Stimulated activated CD8-positive, alpha-beta memory T cell treated with anti-CD3 and anti-CD28 coated beads, Interleukin-15, amount 100 ng/mL, for 48 hours (primary cell): ENCODE results near the gene ULK3.

Experiments
- DNase-seq, 2 donors: peaks; one replicate each; pipeline ENCODE4 v3.0.0-alpha.2; 2020; ENCODE audit warnings: low read depth in 2 of 2

The ULK3 gene

DNA sequence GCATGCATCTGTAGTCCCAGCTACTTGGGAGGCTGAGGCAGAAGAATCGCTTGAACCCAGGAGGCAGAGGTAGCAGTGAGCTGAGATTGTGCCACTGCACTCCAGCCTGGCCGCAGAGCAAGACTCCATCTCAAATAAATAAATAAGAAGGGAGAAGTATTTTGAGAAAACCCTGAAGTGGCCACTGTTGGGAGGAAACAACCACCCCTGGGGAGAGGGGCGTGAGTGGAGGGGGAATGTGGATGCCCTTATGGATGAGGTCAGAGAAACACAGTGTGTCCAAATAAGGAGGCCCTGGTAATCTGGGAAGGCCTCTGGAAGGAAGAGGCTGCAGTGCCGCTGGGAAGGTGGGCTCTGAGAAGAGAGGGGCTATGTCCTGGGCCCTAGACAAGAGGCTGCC is 20.7 kb downstream of the ULK3 start:
- no peak for DNase-seq

DNA sequence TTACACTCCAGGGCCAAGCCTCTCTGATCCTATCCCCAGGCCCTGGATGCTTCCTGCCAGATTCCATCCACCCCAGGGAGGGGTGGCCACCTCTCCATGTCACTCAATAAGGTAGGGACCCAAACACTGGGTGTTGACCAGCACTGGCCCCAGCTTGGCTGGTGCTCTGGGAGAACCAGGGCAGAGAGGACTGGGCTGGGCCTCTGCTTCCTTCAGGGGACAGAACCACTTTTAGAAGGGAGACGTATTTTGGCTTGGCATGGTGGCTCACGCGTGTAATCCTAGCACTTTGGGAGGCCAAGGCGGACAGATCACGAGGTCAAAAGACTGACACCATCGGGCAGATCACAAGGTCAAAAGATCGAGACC is 21.2 kb downstream of the ULK3 start:
- no peak for DNase-seq

DNA sequence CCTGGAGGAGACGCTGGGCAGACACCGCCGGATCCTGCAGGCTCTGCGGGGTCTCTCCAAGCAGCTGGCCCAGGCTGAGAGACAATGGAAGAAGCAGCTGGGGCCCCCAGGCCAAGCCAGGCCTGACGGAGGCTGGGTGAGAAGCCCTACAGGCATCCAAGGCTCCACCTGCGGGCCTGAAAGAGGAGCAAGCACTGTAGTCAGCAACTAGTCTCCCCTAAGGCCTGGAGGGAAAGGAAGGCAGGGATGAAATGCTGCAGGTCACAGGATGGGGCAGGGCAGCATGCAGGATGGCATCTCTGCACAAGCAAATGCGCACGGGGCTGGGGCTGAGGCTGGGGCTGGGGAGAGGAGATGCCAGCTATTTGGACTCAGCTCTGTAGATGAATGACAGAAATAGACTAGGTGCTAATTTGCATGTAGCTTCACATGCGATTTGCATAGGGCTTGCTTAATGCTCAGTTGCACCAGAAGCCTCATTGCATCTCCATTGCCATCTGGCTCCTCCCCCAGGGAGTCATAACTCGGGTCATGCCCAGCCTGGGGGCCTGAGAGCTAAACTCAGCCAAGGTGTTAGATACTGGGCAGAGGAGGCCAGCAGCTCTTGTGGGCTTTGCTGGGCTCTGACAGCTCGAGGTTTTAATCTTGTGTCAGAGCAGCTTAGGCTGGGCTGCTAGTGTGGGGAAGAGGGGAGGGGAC is 21.7 kb downstream of the ULK3 start:
- no peak for DNase-seq

DNA sequence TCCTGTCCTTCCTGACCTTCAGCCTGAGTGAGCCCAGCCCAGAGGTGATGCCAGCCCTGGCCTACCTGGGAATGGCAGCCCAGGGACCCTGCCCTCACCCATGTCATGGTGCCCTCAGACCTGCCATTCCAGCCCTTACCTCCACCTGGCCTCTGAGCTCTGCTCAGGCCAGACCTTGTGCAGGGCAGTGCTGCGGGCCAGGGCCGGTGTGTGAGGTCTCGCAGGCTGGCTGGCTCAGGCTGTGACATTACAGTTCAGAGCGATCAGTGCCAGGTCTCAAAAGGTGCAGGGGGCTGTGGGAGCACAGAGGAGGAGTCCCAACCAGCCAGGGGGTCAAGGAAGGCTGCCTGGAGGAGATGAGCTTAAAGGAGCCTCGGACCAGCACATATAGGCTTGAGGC is 22.9 kb downstream of the ULK3 start:
- DNase-seq: no peak

DNA sequence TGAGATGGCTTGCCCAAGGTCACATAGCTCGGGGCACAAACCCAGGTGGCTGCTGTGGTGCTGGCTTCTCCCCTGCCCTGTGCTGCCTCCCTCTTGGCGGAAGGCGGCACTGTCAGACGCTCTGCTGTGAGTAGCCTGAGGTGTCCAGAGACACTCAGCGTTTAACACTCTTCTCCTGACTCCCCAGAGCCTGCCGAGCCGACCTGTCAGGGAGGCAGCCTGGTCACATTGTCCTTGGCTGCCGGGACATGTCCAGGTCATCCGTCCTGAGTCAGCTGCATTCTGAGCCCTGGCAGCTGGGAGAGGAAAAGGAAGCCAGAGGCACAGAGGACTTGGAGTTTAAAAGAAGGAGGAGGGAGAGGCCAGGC is 25.6 kb downstream of the ULK3 start:
- no peak for DNase-seq

DNA sequence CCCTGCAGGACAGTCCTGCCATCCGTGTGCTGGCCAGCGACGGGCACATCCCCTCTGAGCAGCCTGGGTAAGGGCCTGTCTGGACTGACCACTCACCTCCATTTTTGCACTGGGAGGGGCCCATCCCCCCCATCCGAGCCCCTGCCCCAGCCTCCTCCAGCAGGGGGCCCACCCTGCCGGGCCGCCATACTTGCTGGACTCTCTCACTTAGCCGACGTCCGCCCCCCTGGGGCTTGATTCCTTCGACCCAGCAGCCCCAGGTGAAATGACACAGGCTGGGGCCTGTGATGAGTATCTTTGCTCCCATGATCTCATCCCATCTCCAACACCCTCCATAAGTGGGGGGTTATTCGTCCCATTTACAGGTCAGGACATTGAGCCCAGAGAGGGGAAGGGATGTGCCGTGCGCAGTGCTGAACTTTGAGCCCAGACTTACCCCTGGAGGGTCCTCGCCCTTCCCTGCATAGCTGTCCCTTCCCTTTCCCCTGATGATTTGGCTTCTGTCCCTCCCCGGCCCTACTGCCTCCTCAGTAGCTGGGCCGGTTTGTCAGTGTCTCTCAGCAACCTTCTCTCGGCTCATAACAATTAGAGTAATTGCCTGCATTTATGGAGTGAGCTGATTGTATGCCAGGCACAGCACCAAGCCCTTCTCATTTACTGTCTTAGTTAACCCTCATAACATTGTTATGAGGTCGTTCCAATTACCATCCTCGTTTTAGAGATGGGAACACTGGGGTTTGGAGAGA is 26.2 kb downstream of the ULK3 start:
- DNase-seq: no peak

DNA sequence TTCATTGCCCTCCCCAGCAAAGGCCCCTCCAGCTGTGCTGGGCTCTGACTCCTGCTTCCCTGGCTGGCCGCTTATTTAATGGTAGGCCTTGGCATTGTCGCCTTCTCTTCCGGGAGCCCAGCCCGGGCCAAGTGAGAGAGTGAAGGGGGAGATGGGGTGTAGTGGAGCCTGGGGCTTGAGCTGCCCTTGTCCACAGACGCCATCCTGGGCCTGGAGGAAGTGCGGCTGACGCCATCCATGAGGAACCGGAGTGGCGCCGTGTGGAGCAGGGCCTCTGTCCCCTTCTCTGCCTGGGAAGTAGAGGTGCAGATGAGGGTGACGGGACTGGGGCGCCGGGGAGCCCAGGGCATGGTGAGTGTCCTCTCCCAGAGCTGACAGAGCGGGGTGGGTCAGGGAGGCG is 27.0 kb downstream of the ULK3 start:
- DNase-seq: no peak

DNA sequence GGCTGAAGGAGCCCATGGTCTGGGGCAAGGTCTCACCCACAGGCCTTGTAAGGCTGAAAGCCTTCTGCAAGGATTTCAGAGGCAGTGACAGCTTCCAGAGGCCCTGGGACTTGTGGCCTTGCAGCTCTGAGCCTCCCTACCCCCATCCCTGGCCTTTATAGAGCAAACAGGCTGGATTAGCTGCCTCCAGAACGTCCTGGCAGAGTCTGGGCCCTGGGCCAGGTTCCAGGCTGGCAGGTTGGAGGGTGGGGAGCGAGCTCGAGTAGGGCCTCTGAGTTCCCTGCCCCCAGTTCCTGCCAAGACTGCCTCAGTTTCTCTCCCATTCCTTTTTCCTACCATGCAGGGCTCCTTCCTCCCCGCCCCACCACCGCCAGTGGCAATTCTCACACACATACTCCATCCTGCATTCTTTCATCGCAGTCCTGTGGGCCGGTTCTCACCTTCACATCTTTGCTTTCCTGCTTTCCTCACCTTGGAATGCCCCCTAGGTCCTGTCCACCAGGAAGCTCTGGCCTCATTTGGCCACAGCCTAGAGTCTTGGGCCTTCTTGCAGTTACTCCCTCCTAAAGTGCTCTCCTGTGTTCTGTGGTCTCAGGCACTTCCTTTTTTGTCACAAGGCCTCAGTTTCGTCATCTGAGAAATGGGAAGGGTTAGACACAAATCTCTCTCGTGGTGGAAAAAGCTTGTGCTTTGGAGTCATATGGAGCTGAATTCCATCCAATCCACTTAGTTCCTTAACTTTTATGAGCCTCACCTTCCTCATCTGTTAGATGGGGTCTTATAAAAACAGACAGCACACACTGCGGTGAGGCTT is 27.6 kb downstream of the ULK3 start:
- no peak for DNase-seq

DNA sequence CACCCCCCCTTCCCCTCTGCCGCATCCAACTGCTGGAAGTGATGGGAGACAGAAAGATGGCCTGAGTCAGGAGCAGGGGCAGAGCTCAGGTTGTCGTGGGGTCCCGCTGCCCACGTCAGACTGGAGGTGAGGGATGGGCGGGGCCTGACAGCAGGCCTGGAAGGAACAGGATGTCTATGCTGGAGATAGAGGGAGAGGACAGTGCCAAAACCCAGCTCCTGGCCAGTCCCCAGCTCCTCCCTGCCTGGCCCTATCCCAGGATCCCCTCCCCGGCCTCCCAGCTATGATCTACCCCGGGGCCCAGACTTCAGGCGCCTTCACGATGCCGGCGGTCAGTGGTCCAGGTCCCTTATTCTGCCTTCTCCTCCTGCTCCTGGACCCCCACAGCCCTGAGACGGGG is 30.4 kb downstream of the ULK3 start, which contains the start of gene LMAN1L:
LMAN1L (plus strand) TSS at position 303 of the 400 bp plus-strand sequence; CDS start at position 323, 20 bp downstream.
- no peak for DNase-seq

DNA sequence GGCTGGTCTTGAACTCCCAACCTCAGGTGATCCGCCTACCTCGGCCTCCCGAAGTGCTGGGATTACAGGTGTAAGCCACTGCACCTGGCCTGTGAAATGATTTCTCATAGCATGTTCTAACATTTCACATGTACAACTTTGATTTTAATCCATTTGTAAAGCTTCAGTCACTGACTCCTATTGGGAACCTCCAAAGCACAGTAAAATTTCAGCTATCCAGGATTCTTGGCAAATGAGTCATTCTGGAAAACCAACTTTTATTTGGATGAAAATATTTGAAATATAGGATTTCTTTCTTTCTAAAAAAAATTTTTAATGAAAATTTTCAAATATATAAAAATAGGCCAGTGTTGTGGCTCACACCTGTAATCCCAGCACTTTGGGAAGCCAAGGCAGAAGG is 33.0 kb downstream of the ULK3 start:
- no peak for DNase-seq

DNA sequence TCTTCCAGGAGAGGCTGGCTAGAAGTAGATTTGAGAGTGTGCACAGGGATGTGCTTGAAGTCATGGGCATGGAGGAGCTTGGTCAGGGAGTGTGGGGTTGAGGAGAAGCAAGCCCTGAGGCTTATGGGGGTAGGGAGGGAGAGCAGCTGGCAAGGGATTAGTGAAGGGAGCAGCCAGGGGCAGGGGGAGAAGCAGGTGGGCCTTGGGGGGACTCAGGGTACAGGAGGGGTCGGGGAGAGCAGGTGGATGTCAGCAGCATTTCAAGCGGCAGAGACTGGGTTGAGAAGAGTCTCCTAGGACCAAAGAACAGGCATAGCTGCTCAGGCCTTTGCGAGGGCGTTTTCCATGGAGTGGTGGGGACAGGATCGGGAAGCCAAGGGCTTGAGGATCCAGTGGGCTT is 33.7 kb downstream of the ULK3 start:
- DNase-seq: no peak

DNA sequence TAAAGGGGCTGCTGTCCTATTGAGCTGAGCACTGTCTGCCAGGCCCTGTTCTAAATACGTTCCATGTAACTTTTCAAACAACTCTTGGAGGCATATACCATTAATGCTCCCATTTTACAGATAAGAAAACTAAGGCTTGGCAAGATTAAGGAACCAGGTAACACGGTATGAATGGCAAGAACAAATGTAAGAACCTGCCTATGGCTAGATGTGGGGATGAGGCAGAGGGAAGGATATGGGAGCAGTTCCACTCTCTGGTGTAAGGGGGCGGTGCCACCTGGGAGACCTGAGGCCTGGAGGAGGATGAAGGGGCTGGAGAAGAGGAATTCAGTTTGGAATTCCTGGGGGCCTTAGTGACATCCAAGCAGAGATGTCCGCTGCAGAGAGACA is 34.1 kb downstream of the ULK3 start:
- DNase-seq: no peak

DNA sequence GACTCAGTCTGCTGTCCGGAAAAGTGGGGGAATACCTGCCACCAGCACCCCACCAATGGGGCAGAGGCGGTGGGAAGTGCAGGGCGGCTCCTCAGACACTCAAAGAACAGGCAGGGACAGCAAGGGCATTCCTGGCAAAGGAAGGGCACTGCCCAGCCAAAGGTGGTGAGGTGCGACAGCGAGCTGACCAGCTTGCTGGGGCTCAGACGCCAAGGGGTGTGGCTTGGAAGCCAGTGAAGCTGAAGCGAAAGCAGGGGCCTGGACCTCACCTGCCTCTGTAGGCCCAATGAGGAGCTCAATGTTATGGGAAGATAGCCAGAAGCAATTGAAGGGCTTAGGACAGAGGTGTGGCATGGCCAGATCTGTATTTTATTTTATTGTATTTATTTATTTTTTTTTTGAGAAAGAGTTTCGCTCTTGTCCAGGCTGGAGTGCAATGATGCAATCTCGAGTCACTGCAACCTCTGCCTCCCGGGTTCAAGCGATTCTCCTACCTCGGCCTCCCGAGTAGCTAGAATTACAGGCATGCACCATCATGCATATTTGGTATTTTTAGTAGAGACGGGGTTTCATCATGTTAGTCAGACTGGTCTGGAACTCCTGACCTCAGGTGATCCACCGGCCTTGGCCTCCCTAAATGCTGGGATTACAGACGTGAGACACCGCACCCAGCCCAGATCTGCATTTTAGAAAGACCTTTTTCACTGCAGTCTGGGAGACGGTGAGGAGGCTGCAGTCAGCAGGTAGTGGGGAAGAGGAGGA is 34.7 kb downstream of the ULK3 start:
- no peak for DNase-seq

DNA sequence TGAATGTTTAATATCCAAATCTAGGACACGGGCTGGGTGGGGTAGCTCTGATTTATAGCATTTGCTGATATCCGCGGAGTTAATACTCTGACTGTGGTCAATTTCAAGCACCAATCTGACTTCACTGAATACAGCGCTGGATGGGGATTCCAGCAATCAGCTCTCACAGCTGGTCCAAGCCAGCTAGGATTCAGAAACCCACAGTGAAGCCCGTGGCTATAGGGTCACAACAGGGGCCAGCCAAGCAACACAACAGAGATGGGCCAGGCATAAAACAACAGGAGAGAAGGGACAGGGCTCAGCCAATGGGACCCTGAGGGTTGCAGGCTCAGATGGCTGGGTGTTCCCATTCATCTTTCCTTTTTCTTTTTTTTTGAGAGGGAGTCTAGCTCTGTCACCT is 35.7 kb downstream of the ULK3 start:
- no peak for DNase-seq

DNA sequence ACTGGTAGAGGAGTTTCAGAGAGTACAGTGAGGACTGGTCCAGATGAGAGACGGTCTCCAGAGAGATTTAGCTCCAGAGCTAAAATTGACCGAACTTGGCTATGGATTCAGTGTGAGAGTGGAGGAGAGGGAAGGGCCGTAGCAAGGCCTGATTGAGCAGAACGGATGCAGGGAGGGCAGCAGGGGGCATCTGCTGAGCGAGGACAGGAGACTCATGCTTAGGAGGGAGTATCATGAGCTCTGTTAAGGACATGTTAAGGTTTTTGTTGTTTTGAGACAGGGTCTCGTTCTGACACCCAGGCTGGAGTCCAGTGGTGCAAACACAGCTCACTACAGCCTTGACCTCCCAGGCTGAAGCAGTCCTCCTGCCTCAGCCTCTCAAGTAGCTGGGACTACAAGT is 38.0 kb downstream of the ULK3 start:
- DNase-seq: no peak

DNA sequence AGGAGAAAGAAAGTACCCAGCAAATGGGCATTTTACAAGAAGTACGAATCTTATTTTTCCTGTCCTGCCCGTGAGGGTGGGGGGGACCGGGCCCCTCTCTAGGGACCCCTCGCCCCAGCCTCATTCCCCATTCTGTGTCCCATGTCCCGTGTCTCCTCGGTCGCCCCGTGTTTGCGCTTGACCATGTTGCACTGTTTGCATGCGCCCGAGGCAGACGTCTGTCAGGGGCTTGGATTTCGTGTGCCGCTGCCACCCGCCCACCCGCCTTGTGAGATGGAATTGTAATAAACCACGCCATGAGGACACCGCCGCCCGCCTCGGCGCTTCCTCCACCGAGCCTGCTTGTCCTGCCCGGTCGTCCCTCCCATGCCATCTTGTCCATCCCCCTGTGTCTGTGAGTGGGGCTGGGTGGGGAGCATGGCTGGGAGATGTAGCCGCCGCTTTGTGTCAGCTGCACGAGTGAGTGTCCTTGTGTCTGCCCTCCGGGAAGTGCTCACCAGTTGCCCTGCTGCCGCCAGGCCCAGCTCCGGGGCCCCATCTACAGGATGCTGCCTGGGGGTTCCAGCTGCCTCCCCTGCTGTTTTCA is 40.0 kb downstream of the ULK3 start:
- no peak for DNase-seq

DNA sequence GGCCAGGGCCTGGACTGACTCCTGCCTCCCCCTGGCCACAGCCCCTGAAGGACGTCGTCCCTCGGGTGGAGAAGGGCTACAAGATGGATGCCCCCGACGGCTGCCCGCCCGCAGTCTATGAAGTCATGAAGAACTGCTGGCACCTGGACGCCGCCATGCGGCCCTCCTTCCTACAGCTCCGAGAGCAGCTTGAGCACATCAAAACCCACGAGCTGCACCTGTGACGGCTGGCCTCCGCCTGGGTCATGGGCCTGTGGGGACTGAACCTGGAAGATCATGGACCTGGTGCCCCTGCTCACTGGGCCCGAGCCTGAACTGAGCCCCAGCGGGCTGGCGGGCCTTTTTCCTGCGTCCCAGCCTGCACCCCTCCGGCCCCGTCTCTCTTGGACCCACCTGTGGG is 40.7 kb downstream of the ULK3 start:
- no peak for DNase-seq

DNA sequence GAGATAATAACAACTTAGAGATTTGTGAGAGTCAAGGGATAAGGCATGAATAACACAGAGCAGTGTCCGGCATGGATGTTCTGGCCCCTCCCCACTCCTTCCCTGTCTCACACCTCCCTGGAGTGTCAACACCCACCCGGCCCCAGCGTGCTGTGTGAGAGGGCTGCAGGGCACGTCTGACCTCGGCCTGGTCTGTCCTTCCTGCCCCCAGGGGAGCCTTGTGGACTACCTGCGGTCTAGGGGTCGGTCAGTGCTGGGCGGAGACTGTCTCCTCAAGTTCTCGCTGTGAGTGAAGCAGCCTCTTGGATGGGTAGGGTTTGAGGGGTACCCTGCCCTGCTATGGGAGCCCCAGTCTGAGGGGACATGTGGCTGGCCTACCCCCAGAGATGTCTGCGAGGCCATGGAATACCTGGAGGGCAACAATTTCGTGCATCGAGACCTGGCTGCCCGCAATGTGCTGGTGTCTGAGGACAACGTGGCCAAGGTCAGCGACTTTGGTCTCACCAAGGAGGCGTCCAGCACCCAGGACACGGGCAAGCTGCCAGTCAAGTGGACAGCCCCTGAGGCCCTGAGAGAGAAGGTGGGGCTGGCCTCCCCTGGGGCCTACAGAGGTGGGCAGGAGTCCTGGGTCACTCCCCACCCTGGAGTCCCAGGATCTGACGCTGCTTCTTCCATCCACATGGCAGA is 41.5 kb downstream of the ULK3 start:
- DNase-seq: no peak

DNA sequence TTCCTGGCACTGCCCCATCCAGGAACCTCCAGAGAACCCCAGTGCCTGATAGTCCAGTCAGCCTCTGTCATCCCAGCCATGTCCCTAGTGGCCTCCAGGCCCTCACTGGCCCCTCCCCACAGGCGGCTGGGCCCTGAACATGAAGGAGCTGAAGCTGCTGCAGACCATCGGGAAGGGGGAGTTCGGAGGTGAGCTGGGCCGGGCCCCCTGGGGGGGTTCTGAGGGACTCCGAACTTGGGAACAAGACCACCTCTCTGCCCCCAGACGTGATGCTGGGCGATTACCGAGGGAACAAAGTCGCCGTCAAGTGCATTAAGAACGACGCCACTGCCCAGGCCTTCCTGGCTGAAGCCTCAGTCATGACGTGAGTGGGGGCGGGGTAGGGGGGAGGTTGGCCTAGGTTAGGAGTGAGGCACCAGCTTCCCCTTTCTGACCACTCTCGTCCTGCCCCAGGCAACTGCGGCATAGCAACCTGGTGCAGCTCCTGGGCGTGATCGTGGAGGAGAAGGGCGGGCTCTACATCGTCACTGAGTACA is 42.3 kb downstream of the ULK3 start:
- DNase-seq: no peak

DNA sequence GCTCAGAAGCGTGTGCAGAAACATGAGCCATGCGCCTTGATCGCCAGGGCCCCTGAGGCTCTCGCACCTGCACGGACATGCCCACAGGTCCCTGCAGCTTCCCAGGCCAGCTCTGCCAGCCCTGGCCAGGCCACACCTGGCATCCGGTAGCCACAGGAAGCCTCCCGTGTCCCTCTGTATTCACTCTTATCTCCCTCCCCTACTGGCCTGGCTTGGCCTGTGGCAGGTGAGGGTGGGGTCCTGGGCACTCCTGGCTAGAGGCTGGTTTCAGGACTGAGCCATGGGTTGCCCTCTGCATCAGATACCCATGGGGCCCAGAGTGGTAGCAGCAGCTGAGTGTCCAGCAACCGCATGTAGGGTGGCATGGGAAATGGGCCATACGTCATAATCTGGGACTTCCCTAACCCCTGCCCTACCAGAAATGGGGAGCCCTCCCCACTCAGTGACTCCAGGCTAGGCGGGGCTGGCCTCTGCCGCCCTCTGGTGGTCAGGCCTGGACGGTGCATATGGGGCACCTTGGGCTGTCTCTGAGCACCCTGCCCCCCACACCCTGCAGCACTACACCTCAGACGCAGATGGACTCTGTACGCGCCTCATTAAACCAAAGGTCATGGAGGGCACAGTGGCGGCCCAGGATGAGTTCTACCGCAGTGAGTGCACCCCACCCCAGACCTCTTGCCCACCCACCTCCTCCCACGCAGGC is 42.9 kb downstream of the ULK3 start:
- peak; percentile 77 to 78 for DNase-seq
